ENCODE measurements around the gene SLC44A5. TPM values are rescaled to one million over a fixed set of nuclear protein-coding genes. Genes with fewer than 3 reads are reported as not detected.

Gene SLC44A5
- total RNA-seq, 2 experiments from 2014 or later: 0.79 to 0.89 TPM

- H3K4me1 Mint-ChIP-seq: no peaks in the 10 kb centered on the region
- no peak overlapping the region for H3K4me3 Mint-ChIP-seq
- H3K9me3 Mint-ChIP-seq: no peaks in the 10 kb centered on the region
- H3K36me3 Mint-ChIP-seq: no peaks in the 10 kb centered on the region
- H3K27ac Mint-ChIP-seq: no peak overlapping the region
- ATAC-seq (ENCODE audit: low read depth) (no peak), DNase-seq (no peak)
- peaks cover 7% of the 10 kb centered on the region for H3K27me3 Mint-ChIP-seq
- POLR2A ChIA-PET: no interaction called here
Observed at GRCh38 chr1:75575837-75576236, 35.1 kb downstream of the SLC44A5 start.

- POLR2A ChIA-PET: no interaction called here
- DNase-seq: no peak
- Mint-ChIP-seq H3K4me1 (no peaks in the 10 kb centered on the region), H3K27ac (no peak overlapping the region), H3K4me3 (no peak overlapping the region), H3K9me3 (no peaks in the 10 kb centered on the region), H3K27me3 (peaks cover 4% of the 10 kb centered on the region), H3K36me3 (no peaks in the 10 kb centered on the region)
- no peak for ATAC-seq (ENCODE audit: low read depth)
Observed at GRCh38 chr1:75567191-75567590, 43.7 kb downstream of the SLC44A5 start.

GRCh38 chr1:75559800-75560199 lies 51.1 kb downstream of the SLC44A5 start:
- H3K9me3 Mint-ChIP-seq: no peaks in the 10 kb centered on the region
- DNase-seq (no peak), ATAC-seq (ENCODE audit: low read depth) (no peak)
- H3K4me1 Mint-ChIP-seq: no peaks in the 10 kb centered on the region
- H3K4me3 Mint-ChIP-seq: no peak overlapping the region
- no peaks in the 10 kb centered on the region for H3K36me3 Mint-ChIP-seq
- H3K27me3 Mint-ChIP-seq: peaks cover 2% of the 10 kb centered on the region
- POLR2A ChIA-PET: no interaction called here
- H3K27ac Mint-ChIP-seq: no peak overlapping the region

- POLR2A ChIA-PET: no interaction called here
- peaks cover 2% of the 10 kb centered on the region for H3K27me3 Mint-ChIP-seq
- no peak overlapping the region for H3K27ac Mint-ChIP-seq
- H3K4me1 Mint-ChIP-seq: no peaks in the 10 kb centered on the region
- H3K36me3 Mint-ChIP-seq: no peaks in the 10 kb centered on the region
- no peak overlapping the region for H3K4me3 Mint-ChIP-seq
- no peak for DNase-seq
- ATAC-seq (ENCODE audit: low read depth): no peak
- H3K9me3 Mint-ChIP-seq: no peaks in the 10 kb centered on the region
Observed at GRCh38 chr1:75559136-75559535, 51.8 kb downstream of the SLC44A5 start.

- POLR2A ChIA-PET: no interaction called here
- H3K27me3 Mint-ChIP-seq: no peaks in the 10 kb centered on the region
- ATAC-seq (ENCODE audit: low read depth): no peak
- no peak overlapping the region for H3K27ac Mint-ChIP-seq
- no peaks in the 10 kb centered on the region for H3K36me3 Mint-ChIP-seq
- H3K4me1 Mint-ChIP-seq: no peaks in the 10 kb centered on the region
- no peak for DNase-seq
- no peaks in the 10 kb centered on the region for H3K9me3 Mint-ChIP-seq
- no peak overlapping the region for H3K4me3 Mint-ChIP-seq
Observed at GRCh38 chr1:75554870-75555269, 56.0 kb downstream of the SLC44A5 start.

GRCh38 chr1:75554181-75554580 lies 56.7 kb downstream of the SLC44A5 start:
- POLR2A ChIA-PET: no interaction called here
- Mint-ChIP-seq H3K36me3 (no peaks in the 10 kb centered on the region), H3K9me3 (no peaks in the 10 kb centered on the region), H3K27me3 (no peaks in the 10 kb centered on the region), H3K4me3 (no peak overlapping the region), H3K27ac (no peak overlapping the region), H3K4me1 (no peaks in the 10 kb centered on the region)
- ATAC-seq (ENCODE audit: low read depth) (no peak), DNase-seq (no peak)

- ATAC-seq (ENCODE audit: low read depth) (no peak), DNase-seq (no peak)
- no peaks in the 10 kb centered on the region for H3K9me3 Mint-ChIP-seq
- no peaks in the 10 kb centered on the region for H3K4me1 Mint-ChIP-seq
- H3K27ac Mint-ChIP-seq: no peak overlapping the region
- no peak overlapping the region for H3K4me3 Mint-ChIP-seq
- H3K36me3 Mint-ChIP-seq: no peaks in the 10 kb centered on the region
- POLR2A ChIA-PET: no interaction called here
- no peaks in the 10 kb centered on the region for H3K27me3 Mint-ChIP-seq
Observed at GRCh38 chr1:75550559-75550958, 60.4 kb downstream of the SLC44A5 start.

- no peak for ATAC-seq (ENCODE audit: low read depth)
- no peaks in the 10 kb centered on the region for H3K27me3 Mint-ChIP-seq
- POLR2A ChIA-PET: no interaction called here
- H3K36me3 Mint-ChIP-seq: no peaks in the 10 kb centered on the region
- no peak overlapping the region for H3K27ac Mint-ChIP-seq
- no peaks in the 10 kb centered on the region for H3K4me1 Mint-ChIP-seq
- no peak for DNase-seq
- H3K4me3 Mint-ChIP-seq: no peak overlapping the region
- no peaks in the 10 kb centered on the region for H3K9me3 Mint-ChIP-seq
Observed at GRCh38 chr1:75548721-75549480, 62.0 kb downstream of the SLC44A5 start.

- Mint-ChIP-seq H3K4me1 (no peaks in the 10 kb centered on the region), H3K4me3 (no peak overlapping the region), H3K27ac (no peak overlapping the region), H3K9me3 (no peaks in the 10 kb centered on the region), H3K36me3 (no peaks in the 10 kb centered on the region), H3K27me3 (no peaks in the 10 kb centered on the region)
- ATAC-seq (ENCODE audit: low read depth): no peak
- no peak for DNase-seq
- POLR2A ChIA-PET: no interaction called here
Observed at GRCh38 chr1:75543705-75544104, 67.2 kb downstream of the SLC44A5 start.

GRCh38 chr1:75542818-75543570 lies 67.9 kb downstream of the SLC44A5 start:
- POLR2A ChIA-PET: no interaction called here
- no peaks in the 10 kb centered on the region for H3K36me3 Mint-ChIP-seq
- H3K9me3 Mint-ChIP-seq: no peaks in the 10 kb centered on the region
- no peak overlapping the region for H3K4me3 Mint-ChIP-seq
- no peak for DNase-seq
- ATAC-seq (ENCODE audit: low read depth): no peak
- no peaks in the 10 kb centered on the region for H3K27me3 Mint-ChIP-seq
- no peaks in the 10 kb centered on the region for H3K4me1 Mint-ChIP-seq
- H3K27ac Mint-ChIP-seq: no peak overlapping the region

- DNase-seq (no peak), ATAC-seq (ENCODE audit: low read depth) (no peak)
- POLR2A ChIA-PET: no interaction called here
- H3K4me3 Mint-ChIP-seq: no peak overlapping the region
- no peaks in the 10 kb centered on the region for H3K36me3 Mint-ChIP-seq
- no peak overlapping the region for H3K27ac Mint-ChIP-seq
- no peaks in the 10 kb centered on the region for H3K4me1 Mint-ChIP-seq
- H3K9me3 Mint-ChIP-seq: no peaks in the 10 kb centered on the region
- H3K27me3 Mint-ChIP-seq: peaks cover 2% of the 10 kb centered on the region
Observed at GRCh38 chr1:75539230-75540116, 71.4 kb downstream of the SLC44A5 start.

- DNase-seq: no peak
- Mint-ChIP-seq H3K27me3 (peaks cover 6% of the 10 kb centered on the region), H3K4me3 (no peak overlapping the region), H3K36me3 (no peaks in the 10 kb centered on the region), H3K9me3 (no peaks in the 10 kb centered on the region), H3K27ac (no peak overlapping the region), H3K4me1 (no peaks in the 10 kb centered on the region)
- no peak for ATAC-seq (ENCODE audit: low read depth)
- POLR2A ChIA-PET: no interaction called here
Observed at GRCh38 chr1:75533085-75533484, 77.8 kb downstream of the SLC44A5 start.

- Mint-ChIP-seq H3K9me3 (no peaks in the 10 kb centered on the region), H3K36me3 (no peaks in the 10 kb centered on the region), H3K27ac (no peak overlapping the region), H3K4me1 (no peaks in the 10 kb centered on the region), H3K4me3 (no peak overlapping the region), H3K27me3 (peaks cover 6% of the 10 kb centered on the region)
- DNase-seq (no peak), ATAC-seq (ENCODE audit: low read depth) (no peak)
- POLR2A ChIA-PET: no interaction called here
Observed at GRCh38 chr1:75531570-75531969, 79.3 kb downstream of the SLC44A5 start.

Measured in activated naive CD8-positive, alpha-beta T cell treated with anti-CD3 and anti-CD28 coated beads, Interleukin-2, amount 10 ng/mL, durations not matched to agents 7 days and 5 days (primary cell).